ENCODE measurements around the gene UBE2E2. TPM values are rescaled to one million over a fixed set of nuclear protein-coding genes. Genes with fewer than 3 reads are reported as not detected.

Gene UBE2E2
- total RNA-seq, 1 experiment from 2014 or later, result 38.6 TPM

DNA sequence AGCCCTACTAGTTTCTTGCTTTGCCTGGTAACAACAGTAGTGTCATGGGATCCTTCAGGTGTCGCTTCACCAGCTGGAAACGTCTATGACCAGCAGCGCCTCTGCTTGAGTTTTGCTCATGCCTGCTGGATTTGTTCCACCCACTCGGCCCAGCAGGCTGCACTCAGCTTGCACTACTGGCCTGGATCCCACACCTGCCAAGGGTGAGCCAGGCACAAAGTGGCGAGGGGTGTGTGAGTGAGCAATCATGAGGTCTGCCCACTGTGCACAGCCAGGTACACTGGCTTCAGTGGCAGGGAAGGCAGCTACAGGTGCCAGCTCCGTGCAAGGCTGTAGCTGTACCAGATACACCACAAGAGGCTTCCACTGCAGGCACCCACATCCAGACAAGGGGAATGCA, 282.8 kb downstream of the UBE2E2 start:
- H3K4me1 ChIP-seq (ENCODE audit: insufficient read depth, low read length), result peaks cover 2% of the 10 kb centered on the region; the same call in 1 of the 2 replicates
- H4K5ac ChIP-seq (ENCODE audit: insufficient read length, low read depth, low read length), result no peak overlapping the region
- TF ChIP-seq, protein P1, sequence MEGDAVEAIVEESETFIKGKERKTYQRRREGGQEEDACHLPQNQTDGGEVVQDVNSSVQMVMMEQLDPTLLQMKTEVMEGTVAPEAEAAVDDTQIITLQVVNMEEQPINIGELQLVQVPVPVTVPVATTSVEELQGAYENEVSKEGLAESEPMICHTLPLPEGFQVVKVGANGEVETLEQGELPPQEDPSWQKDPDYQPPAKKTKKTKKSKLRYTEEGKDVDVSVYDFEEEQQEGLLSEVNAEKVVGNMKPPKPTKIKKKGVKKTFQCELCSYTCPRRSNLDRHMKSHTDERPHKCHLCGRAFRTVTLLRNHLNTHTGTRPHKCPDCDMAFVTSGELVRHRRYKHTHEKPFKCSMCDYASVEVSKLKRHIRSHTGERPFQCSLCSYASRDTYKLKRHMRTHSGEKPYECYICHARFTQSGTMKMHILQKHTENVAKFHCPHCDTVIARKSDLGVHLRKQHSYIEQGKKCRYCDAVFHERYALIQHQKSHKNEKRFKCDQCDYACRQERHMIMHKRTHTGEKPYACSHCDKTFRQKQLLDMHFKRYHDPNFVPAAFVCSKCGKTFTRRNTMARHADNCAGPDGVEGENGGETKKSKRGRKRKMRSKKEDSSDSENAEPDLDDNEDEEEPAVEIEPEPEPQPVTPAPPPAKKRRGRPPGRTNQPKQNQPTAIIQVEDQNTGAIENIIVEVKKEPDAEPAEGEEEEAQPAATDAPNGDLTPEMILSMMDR (conservative IDR thresholded peaks at IDR 0.05), result no peak
- H2AFZ ChIP-seq (ENCODE audit: low read length), result no peak overlapping the region
- Mint-ChIP-seq H3K27ac (no peak overlapping the region), H3K27me3 (ENCODE audit: low read depth) (no peaks in the 10 kb centered on the region), H3K36me3 (ENCODE audit: insufficient read depth in 1 of 3, low read depth in 3 of 3) (peaks cover 14 to 22% (median 18%) of the 10 kb centered on the region in 3 experiments), H3K4me3 (no peak overlapping the region), H3K4me1 (peaks cover 33 to 42% of the 10 kb centered on the region in 2 experiments), H3K9me3 (peaks cover 8 to 11% of the 10 kb centered on the region in 2 experiments)
- H3K18ac ChIP-seq (ENCODE audit: insufficient read length, low read depth, low read length), result no peak overlapping the region
- no peak overlapping the region for H3K4me2 ChIP-seq (ENCODE audit: insufficient read depth, insufficient read length, low read length)
- H4K20me1 ChIP-seq (ENCODE audit: control insufficient read depth, insufficient read depth, insufficient read length), result no peaks in the 10 kb centered on the region
- H3K27me3 ChIP-seq (ENCODE audit: insufficient read depth, low read length), result no peaks in the 10 kb centered on the region
- H2BK20ac ChIP-seq (ENCODE audit: low read depth, low read length, poor library complexity, severe bottlenecking), result no peak overlapping the region
- no peak overlapping the region for H3K23ac ChIP-seq (ENCODE audit: insufficient read length, low read depth, low read length)
- no peak for DNase-seq
- H2BK12ac ChIP-seq (ENCODE audit: insufficient read length, low read depth, low read length), result no peak overlapping the region
- H3K14ac ChIP-seq (ENCODE audit: insufficient read depth, low read length), result no peak overlapping the region
- H3K79me1 ChIP-seq (ENCODE audit: insufficient read depth, low read depth, low read length, poor library complexity, severe bottlenecking), result no peaks in the 10 kb centered on the region
- no peak overlapping the region for H2BK5ac ChIP-seq (ENCODE audit: insufficient read length, low read length)
- H4K8ac ChIP-seq (replicated peaks; ENCODE audit: insufficient read length, low read depth, low read length), result no peak overlapping the region
- no peak overlapping the region for H3K4ac ChIP-seq (ENCODE audit: low read depth, low read length)
- H3K27ac ChIP-seq (ENCODE audit: insufficient read length, low read depth, low read length), result no peak overlapping the region
- H3K79me2 ChIP-seq (ENCODE audit: insufficient read depth, low read length), result no peaks in the 10 kb centered on the region
- no peak overlapping the region for H3K56ac ChIP-seq (ENCODE audit: insufficient read length, low read depth, low read length)
- WGBS (ENCODE audit: extremely low coverage, insufficient read length, low lambda C conversion rate), result no CpG with 5 or more reads among the region's 6 CpGs
- H2BK15ac ChIP-seq (ENCODE audit: low read depth, low read length), result no peak overlapping the region
- H2BK120ac ChIP-seq (ENCODE audit: low read depth, low read length, poor library complexity, severe bottlenecking), result no peak overlapping the region
- no peak overlapping the region for H2AK5ac ChIP-seq (ENCODE audit: insufficient read length, low read length)
- no peak overlapping the region for H4K91ac ChIP-seq (ENCODE audit: insufficient read length, low read depth, low read length)
- H3K9me3 ChIP-seq (ENCODE audit: control insufficient read depth, low read depth, low read length), result no peaks in the 10 kb centered on the region
- H3K23me2 ChIP-seq (ENCODE audit: insufficient read length, low read depth, low read length, poor library complexity, severe bottlenecking), result no peaks in the 10 kb centered on the region
- no peak overlapping the region for H3K9ac ChIP-seq (ENCODE audit: extremely low read depth, insufficient read length, low read length)
- no peak overlapping the region for H3T11ph ChIP-seq (ENCODE audit: low read length)

Measured in H9 (cell line).